HG02852 (cell line): ENCODE data around the gene PINLYP.
"Not testable (repeated sequence)": the region's sequence is repeated elsewhere in the genome, so short reads cannot be mapped to it uniquely, and the experiment has no call there.

Experiments
- ATAC-seq: cut with Tn5 transposase; IDR thresholded peaks from one replicate; pipeline ENCODE4 v1.9.1; 2021; ENCODE audit warnings: mild to moderate bottlenecking, moderate library complexity; ENCODE audit not compliant: unreplicated experiment

The PINLYP gene

GRCh38 chr19:43599635-43600295 is 24.2 kb downstream of the PINLYP start:
- no peak for ATAC-seq

- ATAC-seq, result not testable (repeated sequence)
Observed at GRCh38 chr19:43600326-43600725, 24.7 kb downstream of the PINLYP start.

- no peak for ATAC-seq
Observed at GRCh38 chr19:43605875-43606568, 30.4 kb downstream of the PINLYP start.

- ATAC-seq, result no peak
Observed at GRCh38 chr19:43606569-43607229, 31.1 kb downstream of the PINLYP start.

GRCh38 chr19:43607238-43608205 is 31.9 kb downstream of the PINLYP start:
- ATAC-seq, result no peak

GRCh38 chr19:43609872-43610271 is 34.3 kb downstream of the PINLYP start:
- no peak for ATAC-seq

- no peak for ATAC-seq
Observed at GRCh38 chr19:43610493-43610892, 34.9 kb downstream of the PINLYP start.

GRCh38 chr19:43611788-43612187 is 36.2 kb downstream of the PINLYP start, which contains the start of gene SRRM5:
Gene SRRM5, plus strand, starts transcription at chr19:43612088. Its CDS starts 34 bp downstream, at chr19:43612122.
- ATAC-seq, result no peak

- no peak for ATAC-seq
Observed at GRCh38 chr19:43612374-43612773, 36.8 kb downstream of the PINLYP start.

- no peak for ATAC-seq
Observed at GRCh38 chr19:43616306-43616705, 40.7 kb downstream of the PINLYP start.

- no peak for ATAC-seq
Observed at GRCh38 chr19:43616954-43617353, 41.4 kb downstream of the PINLYP start.

- peak; percentile 32 for ATAC-seq
Observed at GRCh38 chr19:43618921-43619261, 43.3 kb downstream of the PINLYP start.

GRCh38 chr19:43619262-43620060 is 43.9 kb downstream of the PINLYP start, which contains the start of gene ZNF428:
Gene ZNF428, minus strand, starts transcription at chr19:43619629. Its CDS starts 5,325 bp downstream, at chr19:43614304.
- ATAC-seq, result peak; percentile 75

- ATAC-seq, result no peak
Observed at GRCh38 chr19:43620061-43621001, 44.7 kb downstream of the PINLYP start.

GRCh38 chr19:43622070-43622469 is 46.5 kb downstream of the PINLYP start:
- ATAC-seq, result no peak

GRCh38 chr19:43622956-43623355 is 47.4 kb downstream of the PINLYP start:
- ATAC-seq, result no peak

- ATAC-seq, result no peak
Observed at GRCh38 chr19:43623889-43624670, 48.5 kb downstream of the PINLYP start.

- ATAC-seq, result no peak
Observed at GRCh38 chr19:43624933-43625332, 49.3 kb downstream of the PINLYP start.
